ENCODE data around the gene OR6C6. TPM values are rescaled to one million over a fixed set of nuclear protein-coding genes. Genes with fewer than 3 reads are reported as not detected.

OR6C6 gene
- total and polyA plus RNA-seq, 9 of the 15 experiments (the other 6 are each of a cell fraction or from before 2014, with no cell fraction given), result not detected

DNA sequence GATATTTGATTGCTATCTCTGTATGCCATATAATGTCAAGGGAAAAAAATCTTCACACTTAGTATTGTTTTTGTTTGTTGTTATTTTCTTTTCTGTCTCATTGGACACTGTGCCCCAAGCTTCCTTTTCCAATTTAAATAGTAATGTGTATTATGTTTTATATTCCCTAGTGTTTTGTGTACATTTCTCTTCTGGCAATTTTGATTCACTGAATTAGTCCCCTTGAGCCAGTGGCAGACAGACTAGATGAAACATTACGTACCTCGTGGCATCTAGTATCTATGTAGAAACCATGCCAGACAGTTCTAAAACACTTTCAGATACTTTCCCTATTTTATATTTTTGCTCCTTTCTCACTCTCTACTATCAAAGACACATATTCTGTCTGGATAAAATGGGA, 17.7 kb upstream of the OR6C6 start, which contains the start of gene OR6C1:
TSS of gene OR6C1 (plus strand) at position 301 of the 400 bp plus-strand sequence. CDS start 6,257 bp downstream, outside the sequence.
- in situ Hi-C loops (cut with MboI), result no loop called here
- no peak within 1 kb of the TSS for H2AFZ ChIP-seq (ENCODE audit: low read depth, low read length)
- no peaks in the 10 kb centered on the region for H3K9me3 ChIP-seq (replicated peaks; ENCODE audit: control insufficient read depth, insufficient read depth, low read depth, low read length)
- H3K4me2 ChIP-seq (ENCODE audit: insufficient read depth, low read length), result no peak within 1 kb of the TSS
- no peaks in the 10 kb centered on the region for H3K79me2 ChIP-seq (ENCODE audit: control insufficient read depth, insufficient read depth, low read length)
- H3K27ac ChIP-seq (ENCODE audit: extremely low read depth, low read depth, low read length), result no peak within 1 kb of the TSS
- BruUV-seq (replicated peaks), result no TSS peak
- intact Hi-C loops (cut with micrococcal nuclease), result no loop called here
- DNase-seq (ENCODE audit: extremely low read depth in 1 of 4, low spot score in 3 of 4) (no peak), FAIRE-seq (no peak), ATAC-seq (no peak)
- H3K9ac ChIP-seq (ENCODE audit: insufficient read depth in 1 of 2, low read depth in 2 of 2, low read length in 2 of 2), result no peak within 1 kb of the TSS
- 0% methylated on average over 2 of the region's 2 CpGs for WGBS (ENCODE audit: insufficient coverage, low coverage, missing lambda C conversion rate)
- ChIA-PET POLR2A (no interaction called here), CTCF (ENCODE audit: low intra/inter-chr PET ratio) (no interaction called here)
- no peak within 1 kb of the TSS for H3K4me3 ChIP-seq
- TF ChIP-seq ETV1 (tag; conservative IDR thresholded peaks at IDR 0.05; ENCODE audit: low read depth), result no peak
- TF ChIP-seq SMARCE1 (IDR thresholded peaks at IDR 0.05), result no peak
- TF ChIP-seq PBX2 (CRISPR knock-in tag; IDR thresholded peaks at IDR 0.05; ENCODE audit: low read depth), result no peak
- no peak for TF ChIP-seq PBX2 (tag; conservative IDR thresholded peaks at IDR 0.05; ENCODE audit: low read depth)
- no peak for TF ChIP-seq TRIM25 (IDR thresholded peaks at IDR 0.05; ENCODE audit: borderline replicate concordance)
- TF ChIP-seq RFX5 (IDR thresholded peaks at IDR 0.05; ENCODE audit: low read depth, low read length), result no peak
- no peak for TF ChIP-seq ZNF133 (CRISPR knock-in tag; IDR thresholded peaks at IDR 0.05)
- TF ChIP-seq VEZF1 (CRISPR knock-in tag; IDR thresholded peaks at IDR 0.05), result no peak
- TF ChIP-seq CAMTA2 (CRISPR knock-in tag; conservative IDR thresholded peaks at IDR 0.05), result no peak
- no peak for TF ChIP-seq ZNF668 (CRISPR knock-in tag; IDR thresholded peaks at IDR 0.05)
- TF ChIP-seq CBFA2T2 (conservative IDR thresholded peaks at IDR 0.05), result no peak
- TF ChIP-seq GABPA (tag; conservative IDR thresholded peaks at IDR 0.05; ENCODE audit: low read depth), result no peak
- no peak for TF ChIP-seq SMAD3 (CRISPR knock-in tag; conservative IDR thresholded peaks at IDR 0.05)
- TF ChIP-seq EZH2 (IDR thresholded peaks at IDR 0.05; ENCODE audit: borderline replicate concordance, low read depth, low read length), result no peak
- no peak for TF ChIP-seq ZNF583 (CRISPR knock-in tag; IDR thresholded peaks at IDR 0.05)
- TF ChIP-seq ZNF224 (CRISPR knock-in tag; IDR thresholded peaks at IDR 0.05), result no peak
- TF ChIP-seq CHD4 (IDR thresholded peaks at IDR 0.05; ENCODE audit: insufficient read depth, insufficient replicate concordance, low read depth, low read length, poor library complexity, severe bottlenecking), result no peak
- no peaks in the 10 kb centered on the region for H3K9me1 ChIP-seq (ENCODE audit: control insufficient read depth, insufficient read depth, low read length)
- no peaks in the 10 kb centered on the region for H3K4me1 ChIP-seq (replicated peaks in 1 of 2; ENCODE audit: control insufficient read depth in 2 of 2, insufficient read depth in 2 of 2, low read length in 2 of 2)
- H3K27me3 ChIP-seq (ENCODE audit: control insufficient read depth in 2 of 2, insufficient read depth in 2 of 2, low read length in 2 of 2), result no peaks in the 10 kb centered on the region
- no peaks in the 10 kb centered on the region for H4K20me1 ChIP-seq (replicated peaks; ENCODE audit: control insufficient read depth, insufficient read depth, low read length)
- H3K36me3 ChIP-seq (ENCODE audit: control insufficient read depth, insufficient read depth, low read length), result no peaks in the 10 kb centered on the region

All from K562 (cell line).